Type B pancreatic cell (in vitro differentiated cells): Measurements from ENCODE around the gene CHRM2. TPM values are rescaled to one million over a fixed set of nuclear protein-coding genes. Genes with fewer than 3 reads are reported as not detected.
A peak's percentile ranks its signal among the peaks of the same experiment; 100 is the strongest.

ENCODE experiments used
- DNase-seq: peaks from one replicate; pipeline ENCODE4 v3.0.0; 2021; ENCODE audit warnings: mixed read lengths; ENCODE audit not compliant: unreplicated experiment; ENCODE audit errors: extremely low spot score
- H3K27ac Mint-ChIP-seq: 2 replicates; pipeline ENCODE4 v1.8.0; 2021; ENCODE audit warnings: mild to moderate bottlenecking, mixed read lengths
- H3K27me3 Mint-ChIP-seq: 2 replicates; pipeline ENCODE4 v1.8.0; 2021; ENCODE audit warnings: mixed read lengths
- H3K36me3 Mint-ChIP-seq: 2 replicates; pipeline ENCODE4 v1.8.0; 2021; ENCODE audit warnings: mixed read lengths
- H3K4me1 Mint-ChIP-seq: one replicate; pipeline ENCODE4 v1.8.0; 2021; ENCODE audit warnings: mixed read lengths; ENCODE audit not compliant: unreplicated experiment
- H3K4me3 Mint-ChIP-seq: 2 replicates; pipeline ENCODE4 v1.8.0; 2021; ENCODE audit warnings: mild to moderate bottlenecking, mixed read lengths
- H3K9me3 Mint-ChIP-seq: 2 replicates; pipeline ENCODE4 v1.8.0; 2021; ENCODE audit warnings: mixed read lengths
- total RNA-seq: library from RNA; stranded (reverse); gene quantifications from 2 replicates; pipeline ENCODE4 v1.2.1, GENCODE V29; 2021; ENCODE audit warnings: low replicate concordance
- TF ChIP-seq, protein P1 (sequence below): fragments of 200-600 bp; sonication (generic); conservative IDR thresholded peaks from 2 replicates; pipeline ENCODE4 v1.5.0; 2021; ENCODE audit warnings: antibody characterized with exemption, mild to moderate bottlenecking

The CHRM2 gene
- total RNA-seq, 1 donor from 2014 or later = 12.2 TPM

DNA sequence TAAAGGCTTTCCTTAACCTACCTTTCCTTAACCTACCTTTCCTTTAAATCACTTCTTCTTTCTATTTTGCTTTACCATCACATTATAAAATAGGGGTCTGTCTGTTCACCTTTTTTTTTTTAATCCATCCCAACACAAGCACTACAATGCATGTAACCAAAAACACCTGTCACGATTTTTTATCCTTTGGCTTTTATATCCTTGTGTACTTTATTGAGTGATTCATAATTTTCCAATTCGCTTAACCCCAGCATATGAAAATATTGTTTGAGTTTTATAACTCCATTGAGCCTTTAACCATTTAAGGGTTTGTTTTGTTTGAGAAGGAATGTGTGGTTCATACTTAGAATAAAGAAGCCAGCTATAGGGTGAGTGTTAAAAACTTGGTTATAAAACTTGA, 132.2 kb downstream of the CHRM2 start:
- H3K9me3 Mint-ChIP-seq = peaks cover 5% of the 10 kb centered on the region
- H3K27me3 Mint-ChIP-seq = no peaks in the 10 kb centered on the region
- H3K27ac Mint-ChIP-seq = peak overlapping the region; percentile 80
- TF ChIP-seq, protein P1, sequence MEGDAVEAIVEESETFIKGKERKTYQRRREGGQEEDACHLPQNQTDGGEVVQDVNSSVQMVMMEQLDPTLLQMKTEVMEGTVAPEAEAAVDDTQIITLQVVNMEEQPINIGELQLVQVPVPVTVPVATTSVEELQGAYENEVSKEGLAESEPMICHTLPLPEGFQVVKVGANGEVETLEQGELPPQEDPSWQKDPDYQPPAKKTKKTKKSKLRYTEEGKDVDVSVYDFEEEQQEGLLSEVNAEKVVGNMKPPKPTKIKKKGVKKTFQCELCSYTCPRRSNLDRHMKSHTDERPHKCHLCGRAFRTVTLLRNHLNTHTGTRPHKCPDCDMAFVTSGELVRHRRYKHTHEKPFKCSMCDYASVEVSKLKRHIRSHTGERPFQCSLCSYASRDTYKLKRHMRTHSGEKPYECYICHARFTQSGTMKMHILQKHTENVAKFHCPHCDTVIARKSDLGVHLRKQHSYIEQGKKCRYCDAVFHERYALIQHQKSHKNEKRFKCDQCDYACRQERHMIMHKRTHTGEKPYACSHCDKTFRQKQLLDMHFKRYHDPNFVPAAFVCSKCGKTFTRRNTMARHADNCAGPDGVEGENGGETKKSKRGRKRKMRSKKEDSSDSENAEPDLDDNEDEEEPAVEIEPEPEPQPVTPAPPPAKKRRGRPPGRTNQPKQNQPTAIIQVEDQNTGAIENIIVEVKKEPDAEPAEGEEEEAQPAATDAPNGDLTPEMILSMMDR = no peak
- H3K36me3 Mint-ChIP-seq = peaks cover 4% of the 10 kb centered on the region
- H3K4me3 Mint-ChIP-seq = no peak overlapping the region
- peaks cover 26% of the 10 kb centered on the region for H3K4me1 Mint-ChIP-seq
- DNase-seq = no peak

DNA sequence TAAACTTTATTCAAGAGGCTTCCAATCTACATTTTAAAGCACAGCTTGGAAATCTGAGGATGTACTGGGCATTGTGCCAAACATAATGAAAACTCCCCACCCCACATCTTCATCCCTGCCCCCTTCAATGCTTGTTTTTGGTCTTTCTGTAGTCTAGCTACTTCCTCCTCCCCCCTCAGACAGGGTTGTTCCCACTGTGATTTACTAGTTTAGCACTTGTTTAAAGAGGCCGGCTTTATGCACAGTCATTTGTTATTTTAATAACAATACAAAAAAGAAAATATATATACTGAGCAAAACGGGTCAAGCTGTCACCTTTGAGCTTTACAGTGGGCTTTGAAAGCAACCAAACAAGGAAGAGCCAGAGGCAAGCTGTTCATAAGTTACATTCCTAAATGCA, 132.6 kb downstream of the CHRM2 start:
- peak overlapping the region; percentile 80 for H3K27ac Mint-ChIP-seq
- no peaks in the 10 kb centered on the region for H3K27me3 Mint-ChIP-seq
- DNase-seq = no peak
- peaks cover 29% of the 10 kb centered on the region for H3K4me1 Mint-ChIP-seq
- TF ChIP-seq, protein P1 = no peak
- peaks cover 4% of the 10 kb centered on the region for H3K36me3 Mint-ChIP-seq
- peaks cover 5% of the 10 kb centered on the region for H3K9me3 Mint-ChIP-seq
- H3K4me3 Mint-ChIP-seq = no peak overlapping the region

DNA sequence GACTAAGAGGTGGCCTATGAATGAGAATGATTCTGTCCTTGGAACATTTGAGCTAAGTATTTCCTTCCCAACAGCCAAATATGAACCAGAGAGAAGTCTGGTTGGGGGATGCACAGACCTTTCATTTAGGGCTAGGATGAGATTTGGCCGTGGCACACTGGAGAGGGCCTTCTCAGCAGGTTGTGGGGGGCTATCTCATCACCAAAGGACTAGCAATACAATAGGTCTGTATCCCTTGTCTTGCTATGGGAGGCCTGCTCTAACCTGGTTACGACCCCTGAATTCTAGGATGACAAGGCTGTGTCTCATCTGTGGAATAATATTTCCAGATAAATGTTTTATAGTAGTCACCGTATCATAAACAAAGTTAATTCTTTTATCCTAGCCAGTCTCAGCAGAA, 133.0 kb downstream of the CHRM2 start:
- peaks cover 5% of the 10 kb centered on the region for H3K9me3 Mint-ChIP-seq
- no peaks in the 10 kb centered on the region for H3K27me3 Mint-ChIP-seq
- DNase-seq = no peak
- TF ChIP-seq, protein P1 = no peak
- H3K27ac Mint-ChIP-seq = peak overlapping the region; percentile 80
- peaks cover 4% of the 10 kb centered on the region for H3K36me3 Mint-ChIP-seq
- H3K4me3 Mint-ChIP-seq = no peak overlapping the region
- peaks cover 30% of the 10 kb centered on the region for H3K4me1 Mint-ChIP-seq

DNA sequence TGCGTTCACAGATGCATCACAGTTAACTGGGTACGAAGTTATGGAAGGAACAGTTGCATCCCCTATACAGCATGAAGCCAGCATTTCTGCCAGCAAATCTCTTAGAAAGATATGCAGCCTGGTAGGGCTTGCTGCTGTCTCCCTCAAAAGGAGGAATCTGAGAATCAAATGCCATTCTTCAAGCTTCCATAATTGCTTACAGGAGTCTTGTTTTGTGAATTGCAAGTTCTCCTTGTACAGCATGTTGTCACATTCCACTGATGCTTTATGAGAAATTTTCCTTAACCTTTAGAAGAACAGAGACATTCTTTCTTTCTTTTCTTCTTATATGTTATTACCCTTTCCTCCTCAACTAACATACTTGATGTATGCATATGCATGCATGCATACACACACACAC, 134.6 kb downstream of the CHRM2 start:
- Mint-ChIP-seq H3K4me1 (peaks cover 38% of the 10 kb centered on the region), H3K27ac (no peak overlapping the region), H3K4me3 (no peak overlapping the region), H3K36me3 (peaks cover 4% of the 10 kb centered on the region), H3K9me3 (peaks cover 5% of the 10 kb centered on the region), H3K27me3 (no peaks in the 10 kb centered on the region)
- TF ChIP-seq, protein P1 = no peak
- DNase-seq = no peak

DNA sequence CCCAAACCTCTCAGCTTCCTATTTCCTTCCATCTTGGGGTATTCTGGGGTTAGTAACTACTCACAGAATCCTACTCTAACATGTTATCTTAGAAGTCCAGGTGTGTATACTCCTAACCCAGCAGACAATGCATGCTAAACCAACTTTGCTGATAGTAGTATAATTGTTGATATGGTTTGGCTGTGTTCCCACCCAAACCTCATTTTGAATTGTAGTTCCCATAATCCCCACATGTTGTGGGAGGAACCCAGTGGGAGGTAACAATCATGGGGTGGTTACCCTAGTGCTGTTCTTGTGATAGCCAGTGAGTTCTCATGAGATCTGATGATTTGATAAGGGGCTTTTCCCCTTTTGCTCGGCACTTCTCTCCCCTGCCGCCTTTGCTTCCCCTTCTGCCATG, 135.1 kb downstream of the CHRM2 start:
- DNase-seq = no peak
- Mint-ChIP-seq H3K4me1 (peaks cover 38% of the 10 kb centered on the region), H3K27ac (no peak overlapping the region), H3K36me3 (peaks cover 4% of the 10 kb centered on the region), H3K27me3 (no peaks in the 10 kb centered on the region), H3K4me3 (no peak overlapping the region), H3K9me3 (peaks cover 5% of the 10 kb centered on the region)
- TF ChIP-seq, protein P1 = no peak

DNA sequence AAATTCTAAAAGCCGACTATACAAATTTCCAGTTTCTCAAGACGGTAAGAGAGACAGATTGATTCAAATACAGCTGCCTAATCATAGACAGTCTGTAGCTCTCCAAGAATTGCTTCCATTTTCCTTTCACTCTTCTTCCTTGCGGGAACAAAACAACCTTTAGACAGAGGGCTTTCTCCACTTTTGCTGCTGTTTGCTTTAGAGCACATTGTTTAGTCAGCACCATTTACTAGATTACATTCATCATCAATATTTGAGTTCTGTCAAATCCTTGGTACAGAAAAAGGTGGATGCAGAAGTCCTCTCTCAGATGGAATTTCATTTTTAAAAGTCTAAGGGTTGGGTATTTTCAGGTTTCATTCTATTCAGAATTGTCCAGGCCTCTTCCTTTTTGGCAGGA, 137.4 kb downstream of the CHRM2 start:
- no peaks in the 10 kb centered on the region for H3K27me3 Mint-ChIP-seq
- H3K9me3 Mint-ChIP-seq = peaks cover 5% of the 10 kb centered on the region
- peaks cover 4% of the 10 kb centered on the region for H3K36me3 Mint-ChIP-seq
- H3K27ac Mint-ChIP-seq = no peak overlapping the region
- peaks cover 30% of the 10 kb centered on the region for H3K4me1 Mint-ChIP-seq
- TF ChIP-seq, protein P1 = no peak
- DNase-seq = no peak
- peak overlapping the region; percentile 50 for H3K4me3 Mint-ChIP-seq
